HCT116 (cell line): Measurements from ENCODE around the gene DNM3. TPM values are rescaled to one million over a fixed set of nuclear protein-coding genes. Genes with fewer than 3 reads are reported as not detected.

Experiments
- ATAC-seq: fragments of 200-7000 bp; cut with Tn5 transposase; 2 replicates; pipeline ENCODE4 v1.9.1; 2020; ENCODE audit warnings: mild to moderate bottlenecking, moderate library complexity
- BruUV-seq: library from RNA; stranded (reverse); fragments of 400-500 nt; replicated peaks from 2 replicates; lab custom pipeline; 2021; lab: Mats Ljungman, UMichigan
- CTCF ChIA-PET: fragments of 300-600 bp; sonication (Branson Sonifier 250); formaldehyde crosslinking; loops from one replicate; lab custom pipeline; 2021; ENCODE audit warnings: antibody characterized with exemption; lab: Charles Lee
- POLR2A ChIA-PET: fragments of 300-600, 350-600 bp; sonication (Branson Sonifier 250); formaldehyde crosslinking; loops from one replicate; lab custom pipeline; 2021; ENCODE audit warnings: antibody characterized with exemption; lab: Charles Lee
- RAD21 ChIA-PET, 2 experiments: fragments of 300-600 bp; sonication (Branson Sonifier 250); formaldehyde crosslinking; loops; one replicate each; lab custom pipeline; 2023; ENCODE audit warnings: low total read pairs in 2 of 2; ENCODE audit not compliant: uncharacterized antibody in 2 of 2, unreplicated experiment in 2 of 2, low non-redundant PET in 1 of 2; lab: Charles Lee
- DNase-seq: peaks from one replicate; pipeline ENCODE4 v3.0.0-alpha.2; 2010; ENCODE audit warnings: low read depth, low spot score
- H2AFZ ChIP-seq: fragments of 200-600 bp; shearing (Covaris generic), sonication (generic); 2 replicates; pipeline ENCODE4 v1.6.1; 2017; ENCODE audit warnings: low read depth, mixed run types, mixed read lengths, antibody characterized with exemption, low read length; ENCODE audit not compliant: poor library complexity, severe bottlenecking
- H3K27ac ChIP-seq: 2 replicates; pipeline ENCODE4 v1.5.1; 2012; ENCODE audit warnings: low read depth, low read length
- H3K27me3 ChIP-seq: fragments of 200-600 bp; sonication (generic); 2 replicates; pipeline ENCODE4 v1.6.1; 2016; ENCODE audit warnings: mixed run types, low read length, mixed read lengths; ENCODE audit not compliant: insufficient read depth
- H3K36me3 ChIP-seq, 2 experiments: fragments of 200-500 bp in 1 of 2; fragments of 200-600 bp in 1 of 2; sonication (Bioruptor generic) in 1 of 2; sonication (generic) in 1 of 2; 2 replicates each; pipeline versions ENCODE4 v1.5.1 to v1.6.1; 2014 to 2016; ENCODE audit warnings: low read length in 2 of 2, inconsistent platforms in 1 of 2, mixed read lengths in 1 of 2, mixed run types in 1 of 2; ENCODE audit not compliant: insufficient read depth in 2 of 2, control insufficient read depth in 1 of 2
- H3K4me1 ChIP-seq, 2 experiments: fragments of 200-600 bp in 1 of 2; sonication (generic) in 1 of 2; 2 replicates each; pipeline versions ENCODE4 v1.5.1 to v1.6.1; 2012 to 2017; ENCODE audit warnings: low read length in 2 of 2, inconsistent platforms in 1 of 2, mild to moderate bottlenecking in 1 of 2, mixed read lengths in 1 of 2, mixed run types in 1 of 2, moderate library complexity in 1 of 2; ENCODE audit not compliant: insufficient read depth in 2 of 2, control insufficient read depth in 1 of 2
- H3K4me2 ChIP-seq: fragments of 200-600 bp; sonication (generic); 2 replicates; pipeline ENCODE4 v1.6.1; 2017; ENCODE audit warnings: mixed run types, low read length, mixed read lengths
- H3K4me3 ChIP-seq, 2 experiments: fragments of 200-600 bp in 1 of 2; sonication (generic) in 1 of 2; replicated peaks in 1 of 2; 2 replicates each; pipeline ENCODE4 v1.5.1; 2011 to 2016; ENCODE audit warnings: low read length in 2 of 2, control low read depth in 1 of 2, low read depth in 1 of 2, mild to moderate bottlenecking in 1 of 2, mixed read lengths in 1 of 2, mixed run types in 1 of 2
- H3K79me2 ChIP-seq: fragments of 200-600 bp; sonication (generic); 2 replicates; pipeline ENCODE4 v1.6.1; 2017; ENCODE audit warnings: mild to moderate bottlenecking, mixed run types, low read length, moderate library complexity, mixed read lengths; ENCODE audit not compliant: insufficient read depth
- H3K9ac ChIP-seq: fragments of 200-600 bp; sonication (generic); 2 replicates; pipeline ENCODE4 v1.6.1; 2016; ENCODE audit warnings: low read length, mixed read lengths
- H3K9me2 ChIP-seq: fragments of 200-600 bp; sonication (generic), shearing (Covaris generic); 2 replicates; pipeline ENCODE4 v1.6.1; 2017; ENCODE audit warnings: mixed run types, mild to moderate bottlenecking, moderate library complexity; ENCODE audit not compliant: insufficient read depth
- H3K9me3 ChIP-seq, 2 experiments: fragments of 200-500 bp in 1 of 2; fragments of 200-600 bp in 1 of 2; sonication (Bioruptor generic) in 1 of 2; sonication (generic) in 1 of 2; 2 replicates each; pipeline ENCODE4 v1.6.1; 2014 to 2017; ENCODE audit warnings: low read length in 2 of 2, mixed read lengths in 2 of 2, inconsistent platforms in 1 of 2, low read depth in 1 of 2, mild to moderate bottlenecking in 1 of 2, mixed run types in 1 of 2, moderate library complexity in 1 of 2; ENCODE audit not compliant: control insufficient read depth in 1 of 2, insufficient read depth in 1 of 2
- H4K20me1 ChIP-seq: fragments of 200-600 bp; sonication (generic), shearing (Covaris generic); 2 replicates; pipeline ENCODE4 v1.6.1; 2017; ENCODE audit warnings: mixed run types, mild to moderate bottlenecking, moderate library complexity; ENCODE audit not compliant: insufficient read depth
- CBX3 ChIP-seq: IDR thresholded peaks from 2 replicates; pipeline ENCODE4 v1.6.1; 2012; ENCODE audit warnings: low read depth
- CEBPB ChIP-seq: IDR thresholded peaks from 2 replicates; pipeline ENCODE4 v1.6.1; 2012; ENCODE audit warnings: low read depth
- CTCF ChIP-seq, 3 experiments: fragments of 200-600 bp in 1 of 3; sonication (generic) in 1 of 3; IDR thresholded peaks in 2 of 3; conservative IDR thresholded peaks in 1 of 3; 2 replicates each; pipeline ENCODE4 v1.5.1; 2012 to 2017; ENCODE audit warnings: low read depth in 2 of 3, low read length in 2 of 3, antibody characterized with exemption in 1 of 3, borderline replicate concordance in 1 of 3, control low read depth in 1 of 3, mild to moderate bottlenecking in 1 of 3, mixed read lengths in 1 of 3, mixed run types in 1 of 3, moderate library complexity in 1 of 3; ENCODE audit not compliant: insufficient read depth in 1 of 3
- EGR1 ChIP-seq: IDR thresholded peaks from 2 replicates; pipeline ENCODE4 v1.6.1; 2012; ENCODE audit warnings: low read depth
- ELF1 ChIP-seq: IDR thresholded peaks from 2 replicates; pipeline ENCODE4 v1.6.1; 2012; ENCODE audit warnings: low read depth, borderline replicate concordance
- EZH2 ChIP-seq: fragments of 200-600 bp; sonication (generic); IDR thresholded peaks from 2 replicates; pipeline ENCODE4 v1.6.1; 2017; ENCODE audit warnings: antibody characterized with exemption, mixed run types
- EZH2phosphoT487 ChIP-seq: fragments of 200-600 bp; IDR thresholded peaks from 2 replicates; pipeline ENCODE4 v1.6.1; 2018; ENCODE audit warnings: antibody characterized with exemption, borderline replicate concordance
- FOSL1 ChIP-seq: IDR thresholded peaks from 2 replicates; pipeline ENCODE4 v1.6.1; 2012; ENCODE audit warnings: low read depth
- JUND ChIP-seq: IDR thresholded peaks from 2 replicates; pipeline ENCODE4 v1.6.1; 2012
- MAX ChIP-seq: IDR thresholded peaks from 2 replicates; pipeline ENCODE4 v1.6.1; 2012
- POLR2A ChIP-seq: IDR thresholded peaks from 2 replicates; pipeline ENCODE4 v1.7.0; 2011; ENCODE audit warnings: borderline replicate concordance; ENCODE audit not compliant: insufficient read depth, insufficient read length; ENCODE audit errors: extremely low read depth
- POLR2AphosphoS5 ChIP-seq: IDR thresholded peaks from 2 replicates; pipeline ENCODE4 v1.6.1; 2011; ENCODE audit warnings: mild to moderate bottlenecking, low read depth, low read length, moderate library complexity
- RAD21 ChIP-seq: IDR thresholded peaks from 2 replicates; pipeline ENCODE4 v1.6.1; 2012; ENCODE audit warnings: low read depth, mild to moderate bottlenecking
- SIN3A ChIP-seq: IDR thresholded peaks from 2 replicates; pipeline ENCODE4 v1.6.1; 2012; ENCODE audit warnings: low read depth
- SP1 ChIP-seq: IDR thresholded peaks from 2 replicates; pipeline ENCODE4 v1.6.1; 2012; ENCODE audit warnings: low read depth
- YY1 ChIP-seq: IDR thresholded peaks from 2 replicates; pipeline ENCODE4 v1.6.1; 2011; ENCODE audit warnings: low read length, low read depth, moderate library complexity, mild to moderate bottlenecking; ENCODE audit not compliant: insufficient replicate concordance; ENCODE audit errors: extremely low read depth
- ZNF274 ChIP-seq: fragments of 200-500 bp; sonication (Bioruptor generic); IDR thresholded peaks from 2 replicates; pipeline ENCODE4 v1.6.1; 2014; ENCODE audit warnings: mild to moderate bottlenecking, low read depth, low read length, inconsistent platforms
- intact Hi-C: fragments of 100-400 bp; cut with micrococcal nuclease; formaldehyde crosslinking; loops from 2 replicates; pipeline ENCODE4 v1.10.0; 2022
- total RNA-seq: library from RNA; stranded (reverse); gene quantifications from one replicate; pipeline ENCODE4 v1.2.1, GENCODE V29; 2021; ENCODE audit not compliant: unreplicated experiment
- TF ChIP-seq, protein P1 (sequence below): IDR thresholded peaks from 2 replicates; pipeline ENCODE4 v1.6.1; 2011; ENCODE audit warnings: mild to moderate bottlenecking, low read length, moderate library complexity; ENCODE audit not compliant: insufficient replicate concordance; ENCODE audit errors: extremely low read depth
- TF ChIP-seq, protein P2 (sequence below): IDR thresholded peaks from 2 replicates; pipeline ENCODE4 v1.6.1; 2012
- TF ChIP-seq, protein P3 (sequence below): IDR thresholded peaks from 2 replicates; pipeline ENCODE4 v1.6.1; 2012; ENCODE audit warnings: low read depth

DNM3 gene
- total RNA-seq, 1 experiment from 2014 or later = 3.1 TPM

DNA sequence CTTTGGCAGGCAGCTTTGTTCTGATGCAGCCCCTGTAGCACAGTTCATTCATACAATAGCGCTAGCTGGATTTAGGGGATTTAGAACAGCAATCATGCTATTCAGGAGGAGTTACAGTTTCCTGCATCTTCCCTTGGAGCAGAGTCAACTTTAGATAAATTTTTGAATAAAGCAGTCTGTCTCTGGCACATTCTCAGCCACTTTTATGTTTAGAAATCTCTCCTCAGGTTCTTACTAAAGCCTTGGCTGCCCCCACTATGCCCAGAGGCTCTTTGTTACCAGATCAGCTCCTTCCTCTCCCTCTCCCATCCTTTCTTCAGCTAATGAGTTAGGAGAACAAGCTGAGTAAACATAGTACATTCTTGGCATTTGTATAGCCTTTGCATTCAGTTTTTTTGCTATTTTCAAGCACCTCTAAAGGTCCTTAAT is 619.6 kb downstream of the DNM3 start:
- Histone ChIP-seq H3K4me2 (no peak overlapping the region), H3K36me3 (no peaks in the 10 kb centered on the region), H3K9me3 (no peaks in the 10 kb centered on the region), H4K20me1 (no peaks in the 10 kb centered on the region), H3K9me2 (no peaks in the 10 kb centered on the region), H3K79me2 (no peaks in the 10 kb centered on the region), H3K27me3 (no peaks in the 10 kb centered on the region), H2AFZ (no peak overlapping the region), H3K9ac (no peak overlapping the region), H3K4me1 (no peaks in the 10 kb centered on the region), H3K4me3 (no peak overlapping the region), H3K27ac (no peak overlapping the region)
- POLR2A ChIA-PET = no interaction called here
- no TSS peak for BruUV-seq
- CTCF ChIA-PET = no interaction called here
- ATAC-seq (no peak), DNase-seq (no peak)
- no peak for TF ChIP-seq POLR2AphosphoS5
- TF ChIP-seq EZH2 = no peak
- TF ChIP-seq POLR2A = no peak
- TF ChIP-seq RAD21 = no peak
- TF ChIP-seq SP1 = no peak
- TF ChIP-seq EGR1 = no peak
- TF ChIP-seq CTCF (IDR thresholded peaks at IDR 0.05 in 2 of 3, conservative IDR thresholded peaks at IDR 0.05 in 1 of 3; ENCODE audit: borderline replicate concordance in 1 of 3, insufficient read depth in 1 of 3, low read depth in 2 of 3, low read length in 2 of 3) = no peak
- no peak for TF ChIP-seq ZNF274
- TF ChIP-seq YY1 = no peak
- TF ChIP-seq FOSL1 = no peak
- TF ChIP-seq, protein P1, sequence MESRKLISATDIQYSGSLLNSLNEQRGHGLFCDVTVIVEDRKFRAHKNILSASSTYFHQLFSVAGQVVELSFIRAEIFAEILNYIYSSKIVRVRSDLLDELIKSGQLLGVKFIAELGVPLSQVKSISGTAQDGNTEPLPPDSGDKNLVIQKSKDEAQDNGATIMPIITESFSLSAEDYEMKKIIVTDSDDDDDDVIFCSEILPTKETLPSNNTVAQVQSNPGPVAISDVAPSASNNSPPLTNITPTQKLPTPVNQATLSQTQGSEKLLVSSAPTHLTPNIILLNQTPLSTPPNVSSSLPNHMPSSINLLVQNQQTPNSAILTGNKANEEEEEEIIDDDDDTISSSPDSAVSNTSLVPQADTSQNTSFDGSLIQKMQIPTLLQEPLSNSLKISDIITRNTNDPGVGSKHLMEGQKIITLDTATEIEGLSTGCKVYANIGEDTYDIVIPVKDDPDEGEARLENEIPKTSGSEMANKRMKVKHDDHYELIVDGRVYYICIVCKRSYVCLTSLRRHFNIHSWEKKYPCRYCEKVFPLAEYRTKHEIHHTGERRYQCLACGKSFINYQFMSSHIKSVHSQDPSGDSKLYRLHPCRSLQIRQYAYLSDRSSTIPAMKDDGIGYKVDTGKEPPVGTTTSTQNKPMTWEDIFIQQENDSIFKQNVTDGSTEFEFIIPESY = no peak
- no peak for TF ChIP-seq CEBPB
- no peak for TF ChIP-seq JUND
- TF ChIP-seq MAX = no peak
- TF ChIP-seq, protein P2, sequence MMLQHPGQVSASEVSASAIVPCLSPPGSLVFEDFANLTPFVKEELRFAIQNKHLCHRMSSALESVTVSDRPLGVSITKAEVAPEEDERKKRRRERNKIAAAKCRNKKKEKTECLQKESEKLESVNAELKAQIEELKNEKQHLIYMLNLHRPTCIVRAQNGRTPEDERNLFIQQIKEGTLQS = no peak
- TF ChIP-seq EZH2phosphoT487 = no peak
- no peak for TF ChIP-seq CBX3
- TF ChIP-seq, protein P3, sequence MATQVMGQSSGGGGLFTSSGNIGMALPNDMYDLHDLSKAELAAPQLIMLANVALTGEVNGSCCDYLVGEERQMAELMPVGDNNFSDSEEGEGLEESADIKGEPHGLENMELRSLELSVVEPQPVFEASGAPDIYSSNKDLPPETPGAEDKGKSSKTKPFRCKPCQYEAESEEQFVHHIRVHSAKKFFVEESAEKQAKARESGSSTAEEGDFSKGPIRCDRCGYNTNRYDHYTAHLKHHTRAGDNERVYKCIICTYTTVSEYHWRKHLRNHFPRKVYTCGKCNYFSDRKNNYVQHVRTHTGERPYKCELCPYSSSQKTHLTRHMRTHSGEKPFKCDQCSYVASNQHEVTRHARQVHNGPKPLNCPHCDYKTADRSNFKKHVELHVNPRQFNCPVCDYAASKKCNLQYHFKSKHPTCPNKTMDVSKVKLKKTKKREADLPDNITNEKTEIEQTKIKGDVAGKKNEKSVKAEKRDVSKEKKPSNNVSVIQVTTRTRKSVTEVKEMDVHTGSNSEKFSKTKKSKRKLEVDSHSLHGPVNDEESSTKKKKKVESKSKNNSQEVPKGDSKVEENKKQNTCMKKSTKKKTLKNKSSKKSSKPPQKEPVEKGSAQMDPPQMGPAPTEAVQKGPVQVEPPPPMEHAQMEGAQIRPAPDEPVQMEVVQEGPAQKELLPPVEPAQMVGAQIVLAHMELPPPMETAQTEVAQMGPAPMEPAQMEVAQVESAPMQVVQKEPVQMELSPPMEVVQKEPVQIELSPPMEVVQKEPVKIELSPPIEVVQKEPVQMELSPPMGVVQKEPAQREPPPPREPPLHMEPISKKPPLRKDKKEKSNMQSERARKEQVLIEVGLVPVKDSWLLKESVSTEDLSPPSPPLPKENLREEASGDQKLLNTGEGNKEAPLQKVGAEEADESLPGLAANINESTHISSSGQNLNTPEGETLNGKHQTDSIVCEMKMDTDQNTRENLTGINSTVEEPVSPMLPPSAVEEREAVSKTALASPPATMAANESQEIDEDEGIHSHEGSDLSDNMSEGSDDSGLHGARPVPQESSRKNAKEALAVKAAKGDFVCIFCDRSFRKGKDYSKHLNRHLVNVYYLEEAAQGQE = no peak
- TF ChIP-seq SIN3A = no peak
- TF ChIP-seq ELF1 = no peak
- intact Hi-C loops = no loop called here
- RAD21 ChIA-PET = no interaction called here
